Right cardiac atrium (tissue), 5 donors: ENCODE results near the gene NSRP1. TPM values are rescaled to one million over a fixed set of nuclear protein-coding genes. Genes with fewer than 3 reads are reported as not detected.

Source experiments
- ATAC-seq, 2 donors: fragments of 200-7000 bp; cut with Tn5 transposase; one replicate each; pipeline versions ENCODE4 v1.8.0 to v1.9.1; 2020; ENCODE audit warnings: moderate library complexity in 2 of 2, mild to moderate bottlenecking in 1 of 2
- DNase-seq, 3 donors: peaks; one replicate each; pipeline ENCODE4 v3.0.0-alpha.2; 2020
- H3K27ac ChIP-seq: one replicate; pipeline ENCODE4 v1.5.1; 2013; ENCODE audit warnings: mild to moderate bottlenecking, low read length, control low read depth, moderate library complexity
- H3K27me3 ChIP-seq: one replicate; pipeline ENCODE4 v1.6.1; 2013; ENCODE audit not compliant: control insufficient read depth, insufficient read depth
- H3K4me1 ChIP-seq: one replicate; pipeline ENCODE4 v1.6.1; 2013; ENCODE audit warnings: low read length; ENCODE audit not compliant: control insufficient read depth, insufficient read depth
- H3K4me3 ChIP-seq: one replicate; pipeline ENCODE4 v1.5.1; 2013; ENCODE audit warnings: low read length, control low read depth
- H3K9me3 ChIP-seq: one replicate; pipeline ENCODE4 v1.6.1; 2013; ENCODE audit warnings: low read length; ENCODE audit not compliant: control insufficient read depth
- WGBS: extraction: QIAGEN DNeasy Blood & Tissue Kit; methylation state at CpG from one replicate; pipeline ENCODE4 v1.1.7; 2013; 5-methylcytosine and 5-hydroxymethylcytosine counted together
- intact Hi-C, 4 donors: fragments of 100-400 bp; cut with DNase I; formaldehyde crosslinking; loops; one replicate each; pipeline versions ENCODE4 v1.11.0 to v1.14.0; 2022 to 2023
- polyA plus RNA-seq: library from polyadenylated mRNA; stranded (reverse); fragments of 200-250 nt; gene quantifications from one replicate; pipeline ENCODE4 v1.2.3, GENCODE V29; 2013
- total RNA-seq, 4 donors: library from RNA; stranded (reverse); fragmentation: NEBNext Ultra II Directional; extraction: Animal tissue kit (Norgen Biotek cat#: 25700); gene quantifications; one replicate each; pipeline ENCODE4 v1.2.1, GENCODE V29; 2021
- donor health status: healthy with polysubstance abuse.
- donor health status: DM: no; HTN: yes; CAD: no.
- donor health status: DM: no; HTN: no; CAD: no.
- donor health status: DM: no; HTN: yes; CAD: no; lungs with severe emphysema.
- donor health status: DM: yes; HTN: yes; CAD: no.

The NSRP1 gene
- total and polyA plus RNA-seq, 5 donors, result 23.0 to 29.9 (median 26.1) TPM

GRCh38 chr17:30209930-30210329 is 93.3 kb downstream of the NSRP1 start:
- Histone ChIP-seq H3K27me3 (no peaks in the 10 kb centered on the region), H3K27ac (no peak overlapping the region), H3K4me1 (no peaks in the 10 kb centered on the region), H3K9me3 (no peaks in the 10 kb centered on the region), H3K4me3 (no peak overlapping the region)
- ATAC-seq (no peak), DNase-seq (no peak)
- intact Hi-C loops, result no loop called here
- 96% methylated on average over 7 of the region's 7 CpGs for WGBS

GRCh38 chr17:30210366-30210765 is 93.8 kb downstream of the NSRP1 start:
- H3K9me3 ChIP-seq, result no peaks in the 10 kb centered on the region
- WGBS, result 89% methylated on average over 11 of the region's 11 CpGs
- H3K4me3 ChIP-seq, result no peak overlapping the region
- intact Hi-C loops, result no loop called here
- no peak for DNase-seq
- no peak overlapping the region for H3K27ac ChIP-seq
- H3K27me3 ChIP-seq, result no peaks in the 10 kb centered on the region
- ATAC-seq, result peak in 1 of 2 donors; percentile 11
- H3K4me1 ChIP-seq, result no peaks in the 10 kb centered on the region

- intact Hi-C loops, result no loop called here
- WGBS, result 86% methylated on average over 10 of the region's 10 CpGs
- ATAC-seq (no peak), DNase-seq (no peak)
- no peaks in the 10 kb centered on the region for H3K9me3 ChIP-seq
- H3K27me3 ChIP-seq, result no peaks in the 10 kb centered on the region
- no peak overlapping the region for H3K27ac ChIP-seq
- no peak overlapping the region for H3K4me3 ChIP-seq
- H3K4me1 ChIP-seq, result no peaks in the 10 kb centered on the region
Observed at GRCh38 chr17:30210901-30211300, 94.3 kb downstream of the NSRP1 start.

- WGBS, result 74% methylated on average over 6 of the region's 6 CpGs
- no peak overlapping the region for H3K4me3 ChIP-seq
- H3K27me3 ChIP-seq, result no peaks in the 10 kb centered on the region
- intact Hi-C loops, result no loop called here
- ATAC-seq (no peak), DNase-seq (no peak)
- no peaks in the 10 kb centered on the region for H3K9me3 ChIP-seq
- no peaks in the 10 kb centered on the region for H3K4me1 ChIP-seq
- H3K27ac ChIP-seq, result no peak overlapping the region
Observed at GRCh38 chr17:30211371-30211770, 94.8 kb downstream of the NSRP1 start.

GRCh38 chr17:30212750-30213149 is 96.1 kb downstream of the NSRP1 start:
- intact Hi-C loops, result no loop called here
- H3K4me1 ChIP-seq, result no peaks in the 10 kb centered on the region
- DNase-seq (no peak), ATAC-seq (no peak)
- no peak overlapping the region for H3K4me3 ChIP-seq
- H3K27ac ChIP-seq, result no peak overlapping the region
- H3K9me3 ChIP-seq, result no peaks in the 10 kb centered on the region
- WGBS, result 90% methylated on average over 11 of the region's 11 CpGs
- H3K27me3 ChIP-seq, result no peaks in the 10 kb centered on the region

- Histone ChIP-seq H3K27ac (no peak overlapping the region), H3K4me1 (no peaks in the 10 kb centered on the region), H3K9me3 (no peaks in the 10 kb centered on the region), H3K27me3 (no peaks in the 10 kb centered on the region), H3K4me3 (no peak overlapping the region)
- DNase-seq (no peak), ATAC-seq (no peak)
- 96% methylated on average over 6 of the region's 6 CpGs for WGBS
- intact Hi-C loops, result no loop called here
Observed at GRCh38 chr17:30217054-30217453, 100.4 kb downstream of the NSRP1 start.

GRCh38 chr17:30217746-30218245 is 101.2 kb downstream of the NSRP1 start:
- no peaks in the 10 kb centered on the region for H3K4me1 ChIP-seq
- H3K27me3 ChIP-seq, result no peaks in the 10 kb centered on the region
- 95% methylated on average over 11 of the region's 11 CpGs for WGBS
- no peaks in the 10 kb centered on the region for H3K9me3 ChIP-seq
- H3K4me3 ChIP-seq, result no peak overlapping the region
- intact Hi-C loops, result no loop called here
- H3K27ac ChIP-seq, result no peak overlapping the region
- DNase-seq (no peak), ATAC-seq (no peak)

- intact Hi-C loops, result no loop called here
- H3K27me3 ChIP-seq, result no peaks in the 10 kb centered on the region
- DNase-seq (no peak), ATAC-seq (no peak)
- H3K9me3 ChIP-seq, result no peaks in the 10 kb centered on the region
- H3K4me1 ChIP-seq, result no peaks in the 10 kb centered on the region
- WGBS, result 83% methylated on average over 9 of the region's 9 CpGs
- H3K4me3 ChIP-seq, result no peak overlapping the region
- no peak overlapping the region for H3K27ac ChIP-seq
Observed at GRCh38 chr17:30218799-30219198, 102.2 kb downstream of the NSRP1 start.

GRCh38 chr17:30219315-30219714 is 102.7 kb downstream of the NSRP1 start:
- H3K4me1 ChIP-seq, result no peaks in the 10 kb centered on the region
- no peak overlapping the region for H3K27ac ChIP-seq
- 90% methylated on average over 4 of the region's 4 CpGs for WGBS
- H3K4me3 ChIP-seq, result no peak overlapping the region
- no peak for ATAC-seq
- intact Hi-C loops, result no loop called here
- no peaks in the 10 kb centered on the region for H3K27me3 ChIP-seq
- DNase-seq, result no peak
- H3K9me3 ChIP-seq, result no peaks in the 10 kb centered on the region

- no peaks in the 10 kb centered on the region for H3K27me3 ChIP-seq
- ATAC-seq (peak in 1 of 2 donors; percentile 45), DNase-seq (no peak)
- no peak overlapping the region for H3K27ac ChIP-seq
- WGBS, result 63% methylated on average over 7 of the region's 7 CpGs
- H3K4me3 ChIP-seq, result no peak overlapping the region
- no peaks in the 10 kb centered on the region for H3K4me1 ChIP-seq
- no peaks in the 10 kb centered on the region for H3K9me3 ChIP-seq
- intact Hi-C loops, result no loop called here
Observed at GRCh38 chr17:30219833-30220232, 103.2 kb downstream of the NSRP1 start.

- H3K4me3 ChIP-seq, result no peak overlapping the region
- no peaks in the 10 kb centered on the region for H3K4me1 ChIP-seq
- WGBS, result 77% methylated on average over 5 of the region's 5 CpGs
- intact Hi-C loops, result no loop called here
- DNase-seq (no peak), ATAC-seq (no peak)
- H3K27me3 ChIP-seq, result no peaks in the 10 kb centered on the region
- H3K9me3 ChIP-seq, result no peaks in the 10 kb centered on the region
- no peak overlapping the region for H3K27ac ChIP-seq
Observed at GRCh38 chr17:30220414-30220813, 103.8 kb downstream of the NSRP1 start.

- no peak for DNase-seq
- H3K27ac ChIP-seq, result no peak overlapping the region
- no peaks in the 10 kb centered on the region for H3K27me3 ChIP-seq
- ATAC-seq, result no peak
- no peaks in the 10 kb centered on the region for H3K9me3 ChIP-seq
- no peak overlapping the region for H3K4me3 ChIP-seq
- no peaks in the 10 kb centered on the region for H3K4me1 ChIP-seq
- intact Hi-C loops, result no loop called here
- WGBS, result 94% methylated on average over 10 of the region's 10 CpGs
Observed at GRCh38 chr17:30221346-30221745, 104.7 kb downstream of the NSRP1 start.
